HL-60 (cell line): ENCODE data around the gene SLC25A26.

ENCODE experiments used
- DNase-seq, 2 experiments: peaks; one replicate each; pipeline ENCODE4 v3.0.0-alpha.2; 2010 to 2020; ENCODE audit warnings: low read depth in 1 of 2, low spot score in 1 of 2
- H3K27ac ChIP-seq: fragments of 250-450 bp; sonication (Bioruptor Pico); replicated peaks from 2 replicates; pipeline ENCODE4 v1.5.1; 2020; ENCODE audit warnings: mild to moderate bottlenecking, moderate library complexity
- H3K27me3 ChIP-seq: fragments of 250-450 bp; sonication (Bioruptor Pico); 2 replicates; pipeline ENCODE4 v1.5.1; 2021; ENCODE audit warnings: mild to moderate bottlenecking, moderate library complexity; ENCODE audit not compliant: insufficient read depth, poor library complexity, severe bottlenecking
- H3K4me3 ChIP-seq: replicated peaks from 2 replicates; pipeline ENCODE4 v1.5.1; 2011; ENCODE audit warnings: mild to moderate bottlenecking, control low read depth, low read length; ENCODE audit not compliant: insufficient read depth
- GABPA ChIP-seq: IDR thresholded peaks from 2 replicates; pipeline ENCODE4 v1.6.1; 2012; ENCODE audit warnings: low read depth
- POLR2AphosphoS5 ChIP-seq: IDR thresholded peaks from 2 replicates; pipeline ENCODE4 v1.6.1; 2012; ENCODE audit warnings: low read depth
- SPI1 ChIP-seq: IDR thresholded peaks from 2 replicates; pipeline ENCODE4 v1.6.1; 2012; ENCODE audit warnings: low read depth, mild to moderate bottlenecking, borderline replicate concordance
- TF ChIP-seq, protein P1 (sequence below): IDR thresholded peaks from one replicate; pipeline ENCODE4 v1.5.1; 2011; ENCODE audit warnings: low read length, control low read depth, inconsistent platforms; ENCODE audit not compliant: insufficient read depth
- TF ChIP-seq, protein P2 (sequence below): IDR thresholded peaks from 2 replicates; pipeline ENCODE4 v1.6.1; 2012; ENCODE audit warnings: low read depth; ENCODE audit not compliant: insufficient replicate concordance

The SLC25A26 gene

DNA sequence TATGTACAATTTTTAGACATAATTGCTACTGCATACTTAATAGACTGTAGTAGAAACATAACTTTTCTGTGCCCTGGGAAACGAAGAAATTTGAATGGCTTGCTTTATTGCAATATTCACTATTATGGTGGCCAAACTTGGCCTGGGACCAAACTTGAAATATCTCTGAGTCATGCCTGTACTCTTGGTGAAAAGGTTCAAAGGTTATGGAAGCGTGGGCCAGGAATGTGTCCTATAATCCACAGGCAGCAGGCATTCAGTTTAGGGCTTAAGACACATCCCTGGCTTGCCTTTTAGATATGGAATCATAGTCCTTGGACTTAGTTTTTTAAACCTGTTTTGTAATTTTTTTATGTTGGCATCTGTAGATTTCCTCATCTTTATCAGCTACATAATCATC, 155.8 kb downstream of the SLC25A26 start:
- Histone ChIP-seq H3K27me3 (no peaks in the 10 kb centered on the region), H3K27ac (no peak overlapping the region), H3K4me3 (no peak overlapping the region)
- DNase-seq: no peak
- TF ChIP-seq, protein P1, sequence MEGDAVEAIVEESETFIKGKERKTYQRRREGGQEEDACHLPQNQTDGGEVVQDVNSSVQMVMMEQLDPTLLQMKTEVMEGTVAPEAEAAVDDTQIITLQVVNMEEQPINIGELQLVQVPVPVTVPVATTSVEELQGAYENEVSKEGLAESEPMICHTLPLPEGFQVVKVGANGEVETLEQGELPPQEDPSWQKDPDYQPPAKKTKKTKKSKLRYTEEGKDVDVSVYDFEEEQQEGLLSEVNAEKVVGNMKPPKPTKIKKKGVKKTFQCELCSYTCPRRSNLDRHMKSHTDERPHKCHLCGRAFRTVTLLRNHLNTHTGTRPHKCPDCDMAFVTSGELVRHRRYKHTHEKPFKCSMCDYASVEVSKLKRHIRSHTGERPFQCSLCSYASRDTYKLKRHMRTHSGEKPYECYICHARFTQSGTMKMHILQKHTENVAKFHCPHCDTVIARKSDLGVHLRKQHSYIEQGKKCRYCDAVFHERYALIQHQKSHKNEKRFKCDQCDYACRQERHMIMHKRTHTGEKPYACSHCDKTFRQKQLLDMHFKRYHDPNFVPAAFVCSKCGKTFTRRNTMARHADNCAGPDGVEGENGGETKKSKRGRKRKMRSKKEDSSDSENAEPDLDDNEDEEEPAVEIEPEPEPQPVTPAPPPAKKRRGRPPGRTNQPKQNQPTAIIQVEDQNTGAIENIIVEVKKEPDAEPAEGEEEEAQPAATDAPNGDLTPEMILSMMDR: no peak
- TF ChIP-seq SPI1 (no peak), POLR2AphosphoS5 (no peak), GABPA (no peak)
- TF ChIP-seq, protein P2, sequence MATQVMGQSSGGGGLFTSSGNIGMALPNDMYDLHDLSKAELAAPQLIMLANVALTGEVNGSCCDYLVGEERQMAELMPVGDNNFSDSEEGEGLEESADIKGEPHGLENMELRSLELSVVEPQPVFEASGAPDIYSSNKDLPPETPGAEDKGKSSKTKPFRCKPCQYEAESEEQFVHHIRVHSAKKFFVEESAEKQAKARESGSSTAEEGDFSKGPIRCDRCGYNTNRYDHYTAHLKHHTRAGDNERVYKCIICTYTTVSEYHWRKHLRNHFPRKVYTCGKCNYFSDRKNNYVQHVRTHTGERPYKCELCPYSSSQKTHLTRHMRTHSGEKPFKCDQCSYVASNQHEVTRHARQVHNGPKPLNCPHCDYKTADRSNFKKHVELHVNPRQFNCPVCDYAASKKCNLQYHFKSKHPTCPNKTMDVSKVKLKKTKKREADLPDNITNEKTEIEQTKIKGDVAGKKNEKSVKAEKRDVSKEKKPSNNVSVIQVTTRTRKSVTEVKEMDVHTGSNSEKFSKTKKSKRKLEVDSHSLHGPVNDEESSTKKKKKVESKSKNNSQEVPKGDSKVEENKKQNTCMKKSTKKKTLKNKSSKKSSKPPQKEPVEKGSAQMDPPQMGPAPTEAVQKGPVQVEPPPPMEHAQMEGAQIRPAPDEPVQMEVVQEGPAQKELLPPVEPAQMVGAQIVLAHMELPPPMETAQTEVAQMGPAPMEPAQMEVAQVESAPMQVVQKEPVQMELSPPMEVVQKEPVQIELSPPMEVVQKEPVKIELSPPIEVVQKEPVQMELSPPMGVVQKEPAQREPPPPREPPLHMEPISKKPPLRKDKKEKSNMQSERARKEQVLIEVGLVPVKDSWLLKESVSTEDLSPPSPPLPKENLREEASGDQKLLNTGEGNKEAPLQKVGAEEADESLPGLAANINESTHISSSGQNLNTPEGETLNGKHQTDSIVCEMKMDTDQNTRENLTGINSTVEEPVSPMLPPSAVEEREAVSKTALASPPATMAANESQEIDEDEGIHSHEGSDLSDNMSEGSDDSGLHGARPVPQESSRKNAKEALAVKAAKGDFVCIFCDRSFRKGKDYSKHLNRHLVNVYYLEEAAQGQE: no peak

DNA sequence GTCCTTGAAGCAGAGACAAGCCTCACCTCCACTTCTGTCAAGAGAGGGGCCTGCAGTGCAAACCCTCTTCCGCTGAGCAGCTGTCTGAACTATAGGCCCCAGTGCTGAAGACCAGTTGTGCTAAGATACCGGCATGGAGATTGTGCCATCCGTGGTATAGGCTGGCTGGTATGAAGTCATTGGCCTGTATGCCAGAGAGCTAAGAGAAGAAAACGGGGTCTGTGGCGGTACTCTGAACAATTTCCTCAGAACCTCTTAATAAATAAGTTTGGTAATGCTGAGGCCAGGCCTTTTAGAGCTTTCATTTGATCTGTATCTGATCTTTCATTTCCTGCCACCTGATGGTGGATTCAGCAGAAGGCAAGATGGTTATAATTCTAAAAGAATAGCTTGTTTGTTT, 157.0 kb downstream of the SLC25A26 start:
- no peaks in the 10 kb centered on the region for H3K27me3 ChIP-seq
- H3K4me3 ChIP-seq: no peak overlapping the region
- TF ChIP-seq SPI1 (no peak), POLR2AphosphoS5 (no peak), GABPA (no peak)
- TF ChIP-seq, protein P2: no peak
- TF ChIP-seq, protein P1: no peak
- H3K27ac ChIP-seq: no peak overlapping the region
- DNase-seq: no peak

DNA sequence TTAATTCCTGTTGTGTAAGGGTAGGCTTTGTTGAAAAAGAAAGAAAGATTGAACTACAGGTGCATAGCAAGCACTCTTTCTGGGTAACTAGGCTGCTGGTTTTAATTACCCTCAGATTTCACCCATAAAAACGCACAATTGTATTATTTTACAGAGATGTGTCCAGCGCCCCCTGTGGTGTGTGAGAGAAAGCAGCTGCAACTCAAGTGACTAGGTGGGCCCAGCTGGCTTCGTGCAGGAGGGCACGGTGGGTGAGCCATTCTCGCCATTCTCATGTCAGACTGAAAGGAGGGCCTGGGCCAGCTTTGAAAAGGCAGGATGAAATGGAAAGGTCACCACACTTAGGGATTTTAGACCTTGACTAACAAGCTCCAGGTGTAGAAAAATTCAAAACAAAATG, 157.5 kb downstream of the SLC25A26 start:
- DNase-seq: no peak
- Histone ChIP-seq H3K4me3 (no peak overlapping the region), H3K27me3 (no peaks in the 10 kb centered on the region), H3K27ac (no peak overlapping the region)
- TF ChIP-seq, protein P2: no peak
- TF ChIP-seq, protein P1: no peak
- TF ChIP-seq POLR2AphosphoS5 (no peak), GABPA (no peak), SPI1 (no peak)
